ENCODE results near the gene HSF2BP.
"Not testable (repeated sequence)": the region's sequence is repeated elsewhere in the genome, so short reads cannot be mapped to it uniquely, and the experiment has no call there.

Gene HSF2BP

GRCh38 chr21:43619344-43619743 is 39.9 kb downstream of the HSF2BP start:
- DNase-seq (ENCODE audit: low spot score) = no peak

DNA sequence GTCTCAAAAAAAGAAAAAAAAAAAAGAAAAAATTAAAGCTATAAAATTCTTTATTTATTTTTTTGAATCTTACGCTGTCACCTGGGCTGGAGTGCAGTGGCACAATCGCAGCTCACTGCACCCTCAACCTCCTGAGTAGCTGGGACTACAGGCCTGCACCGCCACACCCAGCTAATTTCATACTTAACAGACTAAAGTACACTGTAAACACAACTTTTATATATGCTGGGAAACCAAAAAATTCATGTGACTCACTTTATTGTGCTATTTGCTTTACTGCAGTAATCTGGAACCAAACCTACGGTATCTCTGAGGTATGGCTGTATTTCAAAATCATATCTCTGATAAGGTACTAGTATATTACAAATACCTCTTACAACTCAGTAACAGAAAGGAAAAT is 40.3 kb downstream of the HSF2BP start:
- no peak for DNase-seq (ENCODE audit: low spot score)

DNA sequence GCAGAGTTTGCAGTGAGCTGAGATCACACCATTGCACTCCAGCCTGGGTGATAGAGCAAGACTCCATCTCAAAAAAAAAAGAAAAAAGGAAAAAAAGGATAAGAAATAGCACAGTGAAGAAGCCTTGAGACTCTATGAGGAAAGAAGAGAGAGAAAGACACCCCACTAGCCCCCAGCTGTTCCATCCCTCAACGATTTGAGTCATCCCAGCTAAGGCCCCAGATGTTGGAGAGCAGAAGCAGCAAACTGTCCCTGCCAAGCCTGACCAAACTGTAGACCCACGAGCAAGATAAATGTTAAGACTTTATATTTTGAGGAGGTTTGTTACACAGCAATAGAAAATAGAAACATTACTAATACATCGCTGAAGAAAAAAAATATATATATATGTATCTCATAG is 42.4 kb downstream of the HSF2BP start:
- DNase-seq (ENCODE audit: low spot score) = not testable (repeated sequence)

GRCh38 chr21:43614839-43615238 is 44.4 kb downstream of the HSF2BP start:
- DNase-seq (ENCODE audit: low spot score) = no peak

DNA sequence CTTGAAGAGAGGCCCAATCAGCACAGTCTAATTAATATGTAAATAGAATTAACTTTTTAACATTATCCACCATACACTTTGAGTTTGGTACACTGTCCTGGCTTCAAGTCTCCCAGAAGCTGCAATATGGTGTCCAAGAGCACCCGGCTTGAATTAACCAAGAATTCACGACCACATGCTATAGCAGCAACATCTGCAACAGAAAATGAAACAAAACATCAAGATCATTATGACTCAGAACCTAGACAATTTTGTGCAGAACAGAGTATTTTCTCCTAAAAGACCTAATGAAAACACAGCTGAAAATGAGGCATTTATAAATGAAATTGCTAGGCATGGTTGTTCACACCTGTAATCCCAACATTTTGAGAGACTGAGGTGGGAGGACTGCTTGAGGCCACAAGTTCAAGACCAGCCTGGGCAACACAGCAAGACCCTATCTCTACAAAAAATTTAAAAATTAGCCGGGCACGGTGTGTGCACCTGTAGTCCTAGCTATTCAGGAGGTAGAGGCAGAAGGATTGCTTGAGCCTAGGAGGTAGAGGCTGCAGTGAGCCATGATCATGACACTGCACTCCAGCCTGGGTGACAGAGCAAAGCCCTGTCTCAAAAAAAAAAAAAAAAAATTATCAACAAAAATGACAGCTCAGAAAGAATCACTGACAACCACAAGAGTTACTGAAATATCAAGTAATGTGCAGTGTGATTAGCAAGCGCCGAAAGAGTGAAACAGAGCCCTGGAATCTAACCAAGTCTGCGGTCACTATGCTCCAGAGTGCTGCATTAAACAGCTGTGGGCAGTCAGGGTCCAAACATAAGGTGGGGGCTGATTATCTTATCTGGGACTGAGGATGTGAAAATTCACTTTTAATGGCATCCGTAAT is 45.3 kb downstream of the HSF2BP start:
- no peak for DNase-seq (ENCODE audit: low spot score)

- DNase-seq (ENCODE audit: low spot score) = no peak
These were observed 47.5 kb downstream of the HSF2BP start for GRCh38 chr21:43611598-43612369.

DNA sequence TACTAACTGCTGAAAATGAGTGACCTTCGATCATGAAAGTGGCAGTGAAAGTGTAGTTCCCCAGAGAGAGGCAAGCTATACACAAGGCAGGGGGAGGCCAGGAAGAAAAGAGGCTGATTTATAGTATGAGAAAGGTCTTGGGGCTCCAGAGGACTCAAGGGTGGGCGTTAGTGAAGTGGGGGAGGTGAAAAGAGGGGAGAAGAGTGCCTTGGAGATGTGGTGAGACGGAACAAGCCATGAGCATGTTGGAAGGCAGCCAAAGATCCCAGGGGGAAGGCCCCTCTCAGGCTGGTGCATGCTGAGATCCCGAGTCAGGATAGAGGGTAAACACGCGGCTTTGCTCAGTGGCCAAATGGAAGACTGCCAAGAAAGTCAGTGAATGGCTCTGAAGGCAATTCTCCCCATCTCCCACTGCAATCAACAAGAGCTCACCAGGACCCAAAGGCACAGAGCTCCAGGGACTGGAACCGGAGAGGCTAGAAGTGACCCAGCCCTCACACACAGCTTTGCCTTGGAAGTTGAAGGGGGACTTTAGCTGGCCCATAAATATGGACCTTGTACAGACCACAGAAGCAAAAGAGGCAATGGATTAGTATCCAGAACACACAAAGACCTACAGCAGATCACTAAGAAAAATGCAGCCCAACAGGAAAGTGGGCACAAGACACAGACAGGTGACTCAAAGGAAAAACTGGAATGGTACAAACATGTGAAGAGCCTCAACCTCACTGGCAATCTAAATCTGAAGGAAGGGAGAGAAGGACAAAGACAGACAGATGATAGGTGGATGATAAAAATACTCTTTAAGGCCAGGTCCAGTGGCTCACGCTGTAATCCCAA is 49.6 kb downstream of the HSF2BP start:
- DNase-seq (ENCODE audit: low spot score) = no peak

- DNase-seq (ENCODE audit: low spot score) = no peak
These were observed 50.6 kb downstream of the HSF2BP start for GRCh38 chr21:43608664-43609063.

DNA sequence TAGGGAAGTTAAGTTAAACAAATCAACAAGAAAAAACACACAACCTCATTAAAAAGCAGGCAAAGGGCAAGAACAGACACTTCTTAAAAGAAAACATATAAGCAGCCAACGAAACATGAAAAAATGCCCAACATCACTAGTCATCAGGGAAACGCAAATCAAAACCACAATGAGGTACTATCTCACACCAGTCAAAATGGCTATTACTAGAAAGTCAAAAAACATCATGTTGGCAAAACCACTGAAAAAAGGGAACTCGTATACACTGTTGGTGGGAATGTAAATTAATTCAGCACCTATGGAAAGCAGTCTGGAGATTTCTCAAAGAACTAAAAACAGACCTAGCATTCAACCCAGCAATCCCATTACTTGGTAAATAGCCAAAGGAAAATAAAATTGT is 51.1 kb downstream of the HSF2BP start:
- DNase-seq (ENCODE audit: low spot score) = no peak

DNA sequence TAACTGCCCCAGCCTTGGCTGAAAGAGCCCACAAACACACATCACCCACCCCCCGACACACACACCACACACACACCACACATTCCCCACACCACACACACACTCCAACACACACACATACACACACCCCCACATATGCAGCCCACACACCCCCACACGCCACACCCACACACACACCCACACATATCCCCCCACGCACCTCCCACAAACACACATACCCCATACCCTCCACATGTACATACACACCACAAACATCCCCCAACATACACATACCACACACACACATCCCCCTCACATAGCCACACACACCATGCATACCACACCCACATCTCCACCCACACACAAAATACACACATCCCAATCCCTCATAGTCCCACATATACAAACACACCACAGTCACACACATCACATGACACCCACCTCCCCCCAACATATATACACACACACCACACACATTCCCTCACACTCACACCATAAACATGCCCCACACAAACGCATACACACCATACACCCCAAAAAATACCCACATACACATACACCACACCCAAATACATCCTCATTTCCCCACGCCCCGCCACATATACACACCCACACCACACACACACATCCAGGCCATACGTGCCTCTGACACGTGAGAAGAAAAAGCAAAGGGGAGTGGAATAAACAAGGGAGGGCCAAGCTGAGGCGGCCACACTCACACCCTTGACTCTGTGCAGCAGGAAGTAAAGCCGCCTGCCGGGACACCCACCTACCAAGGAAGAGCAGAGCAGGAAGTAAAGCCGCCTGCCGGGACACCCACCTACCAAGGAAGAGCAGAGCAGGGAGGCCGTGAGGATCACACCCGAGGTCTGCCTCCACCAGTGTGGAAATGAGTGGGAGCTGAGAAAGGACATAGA is 53.7 kb downstream of the HSF2BP start:
- DNase-seq (ENCODE audit: low spot score) = no peak

- DNase-seq (ENCODE audit: low spot score) = no peak
These were observed 54.6 kb downstream of the HSF2BP start for GRCh38 chr21:43604505-43605204.

DNA sequence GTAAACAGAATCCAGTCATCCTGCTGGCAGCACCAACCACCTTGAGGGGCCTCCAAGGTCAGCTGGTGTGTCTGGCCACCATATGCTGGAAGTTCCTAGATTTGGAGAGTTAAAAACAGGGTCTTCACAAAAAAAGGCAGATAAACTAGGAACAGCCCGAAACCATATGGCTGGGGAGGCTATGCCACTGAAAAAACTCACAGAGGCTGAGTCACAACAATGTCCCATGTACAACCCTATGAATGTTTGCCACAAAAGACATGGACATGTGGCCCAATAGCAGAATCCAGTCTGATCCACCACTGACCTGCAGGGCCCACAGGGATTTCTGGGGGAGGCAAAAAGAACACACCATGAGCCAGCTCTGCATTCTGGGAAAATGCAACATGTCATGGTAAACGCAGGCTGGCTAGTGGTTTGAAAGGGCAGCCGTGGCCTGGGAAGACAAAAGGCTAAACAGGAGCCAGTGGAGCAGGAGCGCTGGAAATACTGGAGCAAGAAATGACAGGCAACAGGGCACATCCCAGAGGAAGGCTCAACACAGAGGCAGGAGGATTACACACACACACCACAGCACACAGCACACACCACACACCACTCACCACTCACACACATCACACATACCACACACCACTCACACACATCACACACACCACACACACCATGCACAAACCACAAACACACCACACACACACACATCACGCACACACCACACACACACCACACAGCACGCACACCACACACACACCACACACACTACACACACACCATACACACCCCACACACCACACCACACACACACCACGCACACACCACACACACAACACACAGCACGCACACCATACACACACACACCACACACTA is 55.4 kb downstream of the HSF2BP start:
- no peak for DNase-seq (ENCODE audit: low spot score)

- DNase-seq (ENCODE audit: low spot score) = no peak
These were observed 56.1 kb downstream of the HSF2BP start for GRCh38 chr21:43603233-43603626.

GRCh38 chr21:43602266-43603232 is 56.7 kb downstream of the HSF2BP start:
- DNase-seq (ENCODE audit: low spot score) = no peak

DNA sequence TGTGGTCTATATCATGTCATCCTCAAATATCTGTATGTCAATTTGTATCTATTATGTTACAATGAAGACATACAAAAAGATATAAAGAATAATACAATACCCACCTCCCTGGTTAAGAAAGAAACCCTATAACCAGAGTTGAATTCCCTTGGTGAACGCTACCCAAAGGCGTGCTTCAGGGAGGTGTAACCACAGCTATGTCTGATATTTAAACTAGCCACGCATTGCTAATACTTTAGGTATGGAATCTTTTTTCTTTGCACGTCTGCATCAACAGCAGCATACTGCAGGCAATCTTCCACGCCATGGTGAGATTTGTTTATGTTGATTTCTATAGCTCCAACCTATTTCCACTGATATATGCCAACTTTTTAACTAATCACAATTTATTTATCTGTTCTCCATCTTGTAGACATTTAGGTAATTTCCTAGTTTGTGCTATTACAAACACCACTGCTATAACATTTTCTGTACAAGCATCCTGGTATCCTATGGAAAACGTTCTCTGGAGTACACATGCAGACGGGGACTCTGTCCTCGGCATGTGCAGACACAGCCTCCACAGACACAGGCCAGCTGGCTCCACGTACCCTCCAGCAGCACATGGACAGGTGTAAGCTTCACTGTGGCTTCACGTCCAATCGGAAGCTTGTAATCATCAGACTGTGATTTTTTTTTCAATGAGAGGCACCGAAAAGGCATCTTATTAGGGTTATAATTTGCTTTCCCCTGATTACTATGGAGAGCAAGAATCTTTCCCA is 58.5 kb downstream of the HSF2BP start:
- no peak for DNase-seq (ENCODE audit: low spot score)

DNA sequence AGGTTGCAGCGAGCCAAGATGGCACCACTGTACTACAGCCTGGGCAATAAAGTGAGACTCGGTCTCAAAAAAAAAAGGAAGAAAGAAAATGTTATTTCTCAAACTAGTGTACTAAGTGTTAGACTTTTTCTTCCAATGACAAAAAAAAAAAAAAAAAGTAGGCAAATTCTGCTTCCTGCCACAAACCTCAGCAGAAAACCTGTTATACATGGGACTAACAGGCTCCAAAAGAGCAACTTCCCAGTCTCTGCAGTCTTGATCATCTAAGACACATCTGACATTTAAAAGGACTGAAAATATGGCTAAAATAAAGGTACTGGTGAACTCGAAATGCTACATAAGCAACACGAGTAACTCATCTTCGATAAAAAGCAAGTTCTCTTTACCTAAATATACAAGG is 59.6 kb downstream of the HSF2BP start:
- DNase-seq (ENCODE audit: low spot score) = no peak

DNA sequence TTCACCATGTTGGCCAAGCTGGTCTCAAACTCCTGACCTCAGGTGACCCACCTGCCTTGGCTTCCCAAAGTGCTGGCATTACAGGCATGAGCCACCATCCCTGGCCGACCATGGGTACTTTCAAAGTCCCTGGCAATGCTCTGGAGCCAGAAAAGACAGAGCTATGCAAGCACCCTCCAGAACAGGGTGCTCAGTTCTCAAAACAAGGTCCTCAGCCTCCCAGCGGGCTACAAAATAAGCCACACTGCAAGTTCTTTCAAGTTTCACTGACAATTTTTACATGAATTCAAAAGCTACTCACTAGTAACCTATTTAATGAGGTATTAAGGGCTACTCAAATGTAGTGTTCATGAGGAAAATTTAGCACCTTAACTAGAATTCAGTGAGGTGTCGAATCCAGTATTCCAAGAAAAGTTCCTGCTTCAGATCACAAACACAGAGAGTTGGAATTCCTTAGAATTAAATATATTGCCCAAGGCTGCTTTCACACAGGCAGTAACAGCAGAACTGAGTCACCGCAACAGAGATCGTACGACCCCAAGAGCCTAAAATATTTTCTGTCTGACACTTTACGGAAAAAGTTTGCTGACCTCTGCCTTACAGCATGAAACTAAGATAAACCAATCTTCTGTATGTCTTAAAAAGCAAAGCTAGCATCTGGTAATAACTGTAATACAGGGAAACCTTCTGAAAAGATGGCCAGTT is 60.7 kb downstream of the HSF2BP start:
- DNase-seq (ENCODE audit: low spot score) = no peak

Data from CD4-positive, alpha-beta T cell treated with Interleukin-15 for 4 hours (primary cell).